H1 (cell line): ENCODE measurements around the gene AP1S3. TPM values are rescaled to one million over a fixed set of nuclear protein-coding genes. Genes with fewer than 3 reads are reported as not detected.

Experiments
- CTCF ChIA-PET: fragments of 300-600 bp; sonication (Branson Sonifier 250); formaldehyde crosslinking; loops from one replicate; lab custom pipeline; 2021; ENCODE audit not compliant: partially characterized antibody; lab: Charles Lee
- POLR2A ChIA-PET: fragments of 300-600 bp; sonication (Branson Sonifier 250); formaldehyde crosslinking; loops from one replicate; lab custom pipeline; 2021; ENCODE audit warnings: inconsistent platforms; ENCODE audit not compliant: partially characterized antibody; lab: Charles Lee
- DNase-seq, 2 experiments: peaks; one replicate each; pipeline versions ENCODE4 v3.0.0 to v3.0.0-alpha.2; 2010 to 2022; ENCODE audit warnings: low spot score in 2 of 2, low read depth in 1 of 2, mixed read lengths in 1 of 2
- FAIRE-seq: peaks from 2 replicates; lab custom pipeline; 2011; peaks lifted over from hg19 to GRCh38; lab: Jason Lieb, UNC
- H2AFZ ChIP-seq: 2 replicates; pipeline ENCODE4 v1.8.1; 2012; ENCODE audit warnings: low read length, inconsistent platforms
- H2AK5ac ChIP-seq: 2 replicates; pipeline ENCODE4 v1.6.1; 2013; ENCODE audit warnings: low read depth, low read length
- H2BK120ac ChIP-seq: replicated peaks from 2 replicates; pipeline ENCODE3; 2013; ENCODE audit warnings: low read depth, low read length, inconsistent platforms
- H2BK12ac ChIP-seq: 2 replicates; pipeline ENCODE4 v1.6.1; 2013; ENCODE audit warnings: low read depth, low read length
- H2BK15ac ChIP-seq: 2 replicates; pipeline ENCODE4 v1.6.1; 2013; ENCODE audit warnings: low read length
- H2BK20ac ChIP-seq: 2 replicates; pipeline ENCODE4 v1.6.1; 2013; ENCODE audit warnings: low read length
- H2BK5ac ChIP-seq: 2 replicates; pipeline ENCODE4 v1.6.1; 2013; ENCODE audit warnings: low read depth, low read length
- H3K14ac ChIP-seq: 2 replicates; pipeline ENCODE4 v1.6.1; 2013; ENCODE audit warnings: inconsistent platforms; ENCODE audit not compliant: insufficient read length
- H3K18ac ChIP-seq: 2 replicates; pipeline ENCODE4 v1.6.1; 2013; ENCODE audit warnings: low read length; ENCODE audit errors: extremely low read depth
- H3K23ac ChIP-seq: 2 replicates; pipeline ENCODE4 v1.6.1; 2013; ENCODE audit warnings: inconsistent platforms; ENCODE audit not compliant: insufficient read length
- H3K23me2 ChIP-seq: 2 replicates; pipeline ENCODE4 v1.6.1; 2013; ENCODE audit warnings: low read depth, low read length
- H3K27ac ChIP-seq: 2 replicates; pipeline ENCODE4 v1.6.1; 2011; ENCODE audit warnings: low read depth, low read length, inconsistent platforms
- H3K27me3 ChIP-seq, 4 experiments: replicated peaks in 1 of 4; 1 replicate in 1 of 4; 2 replicates in 3 of 4; pipeline versions ENCODE4 v1.6.1 to v1.8.1; 2011 to 2013; ENCODE audit warnings: low read length in 3 of 4, mild to moderate bottlenecking in 3 of 4, inconsistent platforms in 2 of 4, mixed read lengths in 2 of 4, moderate library complexity in 1 of 4; ENCODE audit not compliant: control insufficient read depth in 3 of 4, insufficient read depth in 3 of 4; ENCODE audit errors: extremely low read depth in 1 of 4
- H3K36me3 ChIP-seq, 4 experiments: 2 replicates each; pipeline versions ENCODE4 v1.6.1 to v1.8.1; 2011 to 2013; ENCODE audit warnings: mild to moderate bottlenecking in 4 of 4, low read length in 3 of 4, moderate library complexity in 2 of 4, control low read depth in 1 of 4, inconsistent platforms in 1 of 4; ENCODE audit not compliant: insufficient read depth in 4 of 4, control insufficient read depth in 2 of 4
- H3K4ac ChIP-seq: replicated peaks from 2 replicates; pipeline ENCODE3; 2013; ENCODE audit warnings: low read length, low read depth, mixed read lengths, inconsistent platforms; ENCODE audit not compliant: insufficient read length
- H3K4me1 ChIP-seq, 4 experiments: replicated peaks in 1 of 4; 1 replicate in 1 of 4; 2 replicates in 3 of 4; pipeline versions ENCODE4 v1.6.1 to v1.8.1; 2011 to 2013; ENCODE audit warnings: low read length in 3 of 4, inconsistent platforms in 2 of 4, mixed read lengths in 1 of 4; ENCODE audit not compliant: insufficient read depth in 4 of 4, control insufficient read depth in 3 of 4
- H3K4me2 ChIP-seq, 2 experiments: 2 replicates each; pipeline versions ENCODE4 v1.6.1 to v1.8.1; 2011 to 2013; ENCODE audit warnings: low read depth in 2 of 2, low read length in 2 of 2, control low read depth in 1 of 2, inconsistent platforms in 1 of 2, mild to moderate bottlenecking in 1 of 2; ENCODE audit not compliant: insufficient read depth in 1 of 2
- H3K4me3 ChIP-seq, 4 experiments: fragments of 200-600, 300-600 bp in 1 of 4; sonication (generic), shearing (Covaris generic), sonication (Bioruptor Twin) in 1 of 4; 2 replicates each; pipeline versions ENCODE4 v1.5.1 to v1.8.1; 2011 to 2016; ENCODE audit warnings: low read length in 4 of 4, low read depth in 3 of 4, control low read depth in 2 of 4, inconsistent platforms in 2 of 4, mild to moderate bottlenecking in 2 of 4, mixed read lengths in 1 of 4, moderate library complexity in 1 of 4; ENCODE audit not compliant: insufficient read depth in 2 of 4; ENCODE audit errors: extremely low read depth in 1 of 4
- H3K56ac ChIP-seq: replicated peaks from 2 replicates; pipeline ENCODE3; 2013; ENCODE audit warnings: low read depth, mild to moderate bottlenecking, mixed read lengths, low read length, inconsistent platforms; ENCODE audit not compliant: insufficient read length
- H3K79me1 ChIP-seq: 2 replicates; pipeline ENCODE4 v1.6.1; 2013; ENCODE audit warnings: low read depth, low read length, control low read depth
- H3K79me2 ChIP-seq, 2 experiments: 2 replicates each; pipeline versions ENCODE4 v1.6.1 to v1.8.1; 2012 to 2013; ENCODE audit warnings: low read length in 2 of 2, mild to moderate bottlenecking in 2 of 2, inconsistent platforms in 1 of 2; ENCODE audit not compliant: insufficient read depth in 2 of 2, control insufficient read depth in 1 of 2
- H3K9ac ChIP-seq, 4 experiments: replicated peaks in 1 of 4; 1 replicate in 1 of 4; 2 replicates in 3 of 4; pipeline versions ENCODE4 v1.6.1 to v1.8.1; 2011 to 2013; ENCODE audit warnings: low read depth in 3 of 4, low read length in 3 of 4, control low read depth in 2 of 4, mild to moderate bottlenecking in 2 of 4, moderate library complexity in 2 of 4, inconsistent platforms in 1 of 4; ENCODE audit errors: extremely low read depth in 1 of 4
- H3K9me3 ChIP-seq, 2 experiments: 2 replicates each; pipeline versions ENCODE4 v1.6.1 to v1.8.1; 2012 to 2013; ENCODE audit warnings: mild to moderate bottlenecking in 2 of 2, moderate library complexity in 2 of 2, control low read depth in 1 of 2, inconsistent platforms in 1 of 2, low read depth in 1 of 2, low read length in 1 of 2, mixed read lengths in 1 of 2; ENCODE audit not compliant: insufficient read depth in 2 of 2
- H4K20me1 ChIP-seq, 2 experiments: replicated peaks in 1 of 2; 2 replicates each; pipeline versions ENCODE3 to v1.8.1; 2011 to 2013; ENCODE audit warnings: inconsistent platforms in 2 of 2, low read length in 2 of 2, mild to moderate bottlenecking in 1 of 2; ENCODE audit not compliant: insufficient read depth in 2 of 2, control insufficient read depth in 1 of 2
- H4K5ac ChIP-seq: 2 replicates; pipeline ENCODE4 v1.6.1; 2013; ENCODE audit warnings: low read length, low read depth, mixed read lengths, inconsistent platforms; ENCODE audit not compliant: insufficient read length
- H4K8ac ChIP-seq: 2 replicates; pipeline ENCODE4 v1.8.0; 2013; ENCODE audit warnings: mild to moderate bottlenecking, moderate library complexity, low read length, inconsistent platforms; ENCODE audit not compliant: insufficient read depth; ENCODE audit errors: extremely low read depth
- H4K91ac ChIP-seq: replicated peaks from 2 replicates; pipeline ENCODE3; 2013; ENCODE audit warnings: low read length, mixed read lengths, inconsistent platforms; ENCODE audit not compliant: insufficient read length
- CBX8 ChIP-seq: fragments of 300-800, 300-1000 bp; sonication (generic); IDR thresholded peaks from 2 replicates; pipeline ENCODE4 v1.7.1; 2016; ENCODE audit warnings: low read depth, low read length, borderline replicate concordance
- CEBPB ChIP-seq: IDR thresholded peaks from 2 replicates; pipeline ENCODE4 v1.6.1; 2012; ENCODE audit warnings: low read depth, low read length
- CTCF ChIP-seq, 3 experiments: IDR thresholded peaks; 1 replicate in 2 of 3; 2 replicates in 1 of 3; pipeline versions ENCODE4 v1.5.1 to v1.6.1; 2011; ENCODE audit warnings: low read length in 3 of 3, mild to moderate bottlenecking in 3 of 3, inconsistent platforms in 2 of 3, low read depth in 1 of 3, moderate library complexity in 1 of 3; ENCODE audit not compliant: insufficient read depth in 1 of 3; ENCODE audit errors: control extremely low read depth in 1 of 3
- EGR1 ChIP-seq: IDR thresholded peaks from 2 replicates; pipeline ENCODE4 v1.6.1; 2011; ENCODE audit warnings: low read depth, low read length, borderline replicate concordance
- FOSL1 ChIP-seq: IDR thresholded peaks from 2 replicates; pipeline ENCODE4 v1.6.1; 2011; ENCODE audit warnings: mild to moderate bottlenecking, low read depth, low read length, moderate library complexity; ENCODE audit not compliant: insufficient read depth
- RNF2 ChIP-seq: fragments of 200-900, 300-1000 bp; sonication (generic); IDR thresholded peaks from 2 replicates; pipeline ENCODE4 v1.7.1; 2016; ENCODE audit warnings: borderline replicate concordance, low read depth, mild to moderate bottlenecking, antibody characterized with exemption, low read length; ENCODE audit not compliant: poor library complexity, severe bottlenecking; ENCODE audit errors: missing control alignments
- RXRA ChIP-seq: IDR thresholded peaks from 2 replicates; pipeline ENCODE4 v1.6.1; 2011; ENCODE audit warnings: low read depth, mild to moderate bottlenecking, low read length, moderate library complexity; ENCODE audit not compliant: insufficient read depth
- SAP30 ChIP-seq: fragments of 300-600 bp; sonication (generic); IDR thresholded peaks from 2 replicates; pipeline ENCODE4 v1.7.1; 2012; ENCODE audit warnings: low read length, moderate library complexity, mild to moderate bottlenecking, inconsistent platforms; ENCODE audit not compliant: insufficient read depth, insufficient replicate concordance
- WGBS, 2 experiments: shearing (Covaris generic) in 1 of 2; methylation state at CpG; one replicate each; pipeline versions ENCODE4 v1.1.6 to v1.1.7; 2013 to 2015; ENCODE audit warnings: low lambda C conversion rate in 2 of 2, mixed read lengths in 2 of 2, inconsistent platforms in 1 of 2, low coverage in 1 of 2, missing lambda C conversion rate in 1 of 2; ENCODE audit not compliant: insufficient replicate concordance in 2 of 2, insufficient coverage in 1 of 2, insufficient read length in 1 of 2; ENCODE audit errors: extremely low coverage in 1 of 2, missing lambda C conversion rate in 1 of 2; 5-methylcytosine and 5-hydroxymethylcytosine counted together
- polyA plus RNA-seq, 7 experiments: library from polyadenylated mRNA; depleted of rRNA in 3 of 7; stranded (reverse) in 5 of 7; unstranded in 2 of 7; fragments of >200 nt in 5 of 7; fragments of 200-250 nt in 2 of 7; gene quantifications; 1 replicate in 5 of 7; 2 replicates in 1 of 7; 4 replicates in 1 of 7; pipeline versions ENCODE4 v1.2.1 to v1.2.3, GENCODE V29; 2011 to 2013; ENCODE audit warnings: missing spikeins in 2 of 7, mixed read lengths in 2 of 7
- total RNA-seq: library from RNA; stranded (reverse); fragmentation: NEBNext Ultra II Directional; extraction: Animal tissue kit (Norgen Biotek cat#: 25700); gene quantifications from 2 replicates; pipeline ENCODE4 v1.2.1, GENCODE V29; 2021

AP1S3 gene
- total and polyA plus RNA-seq, 2 of the 8 experiments (the other 6 are each of a cell fraction or from before 2014, with no cell fraction given), result 3.9 to 20.2 TPM

DNA sequence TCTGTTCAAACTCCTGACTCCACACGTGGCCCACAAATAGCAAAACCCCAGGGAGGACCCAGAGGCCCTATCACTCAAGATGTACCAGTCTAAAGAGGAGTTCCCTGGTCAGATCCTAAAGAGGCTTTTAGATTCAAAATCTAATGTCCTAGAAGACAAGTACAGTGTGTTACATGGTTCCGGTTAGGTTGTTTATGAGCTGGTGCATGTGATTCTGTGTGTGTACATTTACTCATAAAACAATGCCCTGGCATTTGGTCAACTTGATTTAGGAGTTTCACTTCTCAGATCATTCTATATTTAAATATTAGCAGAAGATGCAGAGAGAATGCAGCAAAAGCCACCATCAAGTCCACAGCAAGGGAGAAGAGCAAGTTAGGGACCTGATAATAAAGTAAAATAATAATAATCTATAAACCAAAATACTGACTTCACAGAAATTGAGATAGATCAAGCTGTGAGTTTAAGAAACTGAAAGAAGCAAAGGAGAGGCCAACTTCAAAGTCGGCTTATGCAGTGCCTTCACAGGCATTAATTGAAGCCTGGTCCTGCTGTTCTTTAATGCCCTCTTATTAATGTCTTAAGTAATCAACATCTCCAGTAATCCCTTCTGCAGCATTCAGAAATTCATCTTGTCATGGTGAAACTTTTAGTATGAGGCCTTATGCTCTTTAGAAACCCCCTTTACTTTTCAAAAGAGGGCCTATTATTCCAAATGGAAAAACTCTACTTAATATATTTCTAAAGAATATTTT lies 4.2 kb upstream of the AP1S3 start:
- no peaks in the 10 kb centered on the region for H3K27me3 ChIP-seq
- ChIA-PET POLR2A (no interaction called here), CTCF (interaction anchor here (0.8 to 1.8 kb wide), 3 partner anchors 12 to 19 kb away, joined by 3 to 4 read pairs (median 3); no protein-coding TSS in a partner anchor)
- no peak for DNase-seq
- no peaks in the 10 kb centered on the region for H3K36me3 ChIP-seq
- no peaks in the 10 kb centered on the region for H3K79me1 ChIP-seq
- no peak overlapping the region for H3K27ac ChIP-seq
- 90% methylated on average over 3 of the region's 3 CpGs; no CpG with 5 or more reads in 1 of the 2 experiments for whole genome bisulfite sequencing, 2 experiments
- H4K8ac ChIP-seq, result no peak overlapping the region
- no peak overlapping the region for H2BK15ac ChIP-seq
- no peak overlapping the region for H2BK12ac ChIP-seq
- no peaks in the 10 kb centered on the region for H3K9me3 ChIP-seq
- H3K9ac ChIP-seq, result no peak overlapping the region
- no peaks in the 10 kb centered on the region for H4K20me1 ChIP-seq
- H4K91ac ChIP-seq, result no peak overlapping the region
- peaks cover 0 to 9% (median 1%) of the 10 kb centered on the region in 4 experiments; a peak in 2 of 7 replicates for H3K4me1 ChIP-seq
- peaks cover 1% of the 10 kb centered on the region; the same call in 1 of the 2 replicates for H3K23me2 ChIP-seq
- no peak overlapping the region for H3K4ac ChIP-seq
- H3K23ac ChIP-seq, result no peak overlapping the region
- no peak overlapping the region for H2AK5ac ChIP-seq
- H2AFZ ChIP-seq, result no peak overlapping the region
- no peak overlapping the region for H3K4me2 ChIP-seq
- no peak overlapping the region for H2BK5ac ChIP-seq
- H2BK20ac ChIP-seq, result no peak overlapping the region
- H3K14ac ChIP-seq, result no peak overlapping the region
- H4K5ac ChIP-seq, result no peak overlapping the region
- H3K4me3 ChIP-seq, result no peak overlapping the region
- no peak overlapping the region for H3K18ac ChIP-seq
- no peak overlapping the region for H3K56ac ChIP-seq
- no peak overlapping the region for H2BK120ac ChIP-seq
- no peak for FAIRE-seq
- no peaks in the 10 kb centered on the region for H3K79me2 ChIP-seq
- TF ChIP-seq CTCF (IDR thresholded peaks at IDR 0.05; ENCODE audit: control extremely low read depth in 1 of 3, insufficient read depth in 1 of 3, low read depth in 1 of 3, low read length in 3 of 3) (no peak), RNF2 (no peak), SAP30 (no peak), CEBPB (no peak), FOSL1 (no peak), EGR1 (no peak), CBX8 (no peak), RXRA (no peak)
